ENCODE measurements around the gene ZBTB46.

DNA sequence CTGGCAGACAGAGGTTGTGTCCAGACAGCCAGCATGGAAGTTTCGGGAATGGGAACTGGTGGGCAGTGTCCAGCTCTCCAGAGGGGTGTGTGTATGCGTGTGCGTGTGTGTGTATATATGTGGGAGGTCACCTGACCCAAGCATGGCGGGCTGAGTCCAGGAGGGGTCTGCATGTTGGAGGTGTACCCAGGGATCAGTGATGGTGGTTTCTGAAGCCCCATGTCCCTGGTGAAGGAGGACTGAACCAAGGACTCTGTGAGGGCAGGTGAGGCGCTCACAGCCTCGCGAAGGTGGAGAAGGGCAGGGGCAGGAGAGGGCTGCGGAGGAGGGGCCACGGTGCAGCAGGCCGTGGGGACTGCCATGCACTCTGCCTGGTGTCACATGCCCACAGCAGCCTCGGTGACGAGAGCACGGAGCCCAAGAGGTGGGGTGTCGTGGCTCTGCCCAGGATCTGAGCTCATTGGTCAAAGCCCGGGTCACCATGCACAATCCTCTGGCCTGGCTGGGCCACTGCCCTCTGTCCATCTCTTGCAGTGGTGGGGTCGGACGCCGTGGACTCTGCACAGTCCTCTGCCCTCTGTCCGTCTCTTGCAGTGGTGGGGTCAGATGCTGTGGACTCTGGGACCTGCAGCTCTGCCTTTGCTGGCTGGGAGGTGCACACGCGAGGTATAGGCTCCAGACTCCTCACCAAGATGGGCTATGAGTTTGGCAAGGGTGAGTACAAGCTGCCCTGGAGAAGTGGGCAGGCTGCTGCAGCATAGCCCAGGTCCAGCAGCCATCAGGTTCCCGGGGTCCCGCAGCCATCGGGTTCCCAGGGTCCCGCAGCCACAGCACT is 96.7 kb downstream of the ZBTB46 start:
- TF ChIP-seq, protein P1, sequence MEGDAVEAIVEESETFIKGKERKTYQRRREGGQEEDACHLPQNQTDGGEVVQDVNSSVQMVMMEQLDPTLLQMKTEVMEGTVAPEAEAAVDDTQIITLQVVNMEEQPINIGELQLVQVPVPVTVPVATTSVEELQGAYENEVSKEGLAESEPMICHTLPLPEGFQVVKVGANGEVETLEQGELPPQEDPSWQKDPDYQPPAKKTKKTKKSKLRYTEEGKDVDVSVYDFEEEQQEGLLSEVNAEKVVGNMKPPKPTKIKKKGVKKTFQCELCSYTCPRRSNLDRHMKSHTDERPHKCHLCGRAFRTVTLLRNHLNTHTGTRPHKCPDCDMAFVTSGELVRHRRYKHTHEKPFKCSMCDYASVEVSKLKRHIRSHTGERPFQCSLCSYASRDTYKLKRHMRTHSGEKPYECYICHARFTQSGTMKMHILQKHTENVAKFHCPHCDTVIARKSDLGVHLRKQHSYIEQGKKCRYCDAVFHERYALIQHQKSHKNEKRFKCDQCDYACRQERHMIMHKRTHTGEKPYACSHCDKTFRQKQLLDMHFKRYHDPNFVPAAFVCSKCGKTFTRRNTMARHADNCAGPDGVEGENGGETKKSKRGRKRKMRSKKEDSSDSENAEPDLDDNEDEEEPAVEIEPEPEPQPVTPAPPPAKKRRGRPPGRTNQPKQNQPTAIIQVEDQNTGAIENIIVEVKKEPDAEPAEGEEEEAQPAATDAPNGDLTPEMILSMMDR (IDR thresholded peaks at IDR 0.05): no peak
- no peak for TF ChIP-seq POLR2AphosphoS5 (IDR thresholded peaks at IDR 0.05)
- no peak for TF ChIP-seq POLR2A (IDR thresholded peaks at IDR 0.05)
